Measurements from ENCODE around the gene JAKMIP2.

JAKMIP2 gene

GRCh38 chr5:147575598-147575997, 206.9 kb downstream of the JAKMIP2 start:
- H3K9me3 ChIP-seq: no peaks in the 10 kb centered on the region
- TF ChIP-seq CTCF (IDR thresholded peaks at IDR 0.05): no peak
- no peaks in the 10 kb centered on the region for H3K4me1 ChIP-seq (ENCODE audit: control insufficient read depth in 1 of 2, insufficient read depth in 1 of 2, low read depth in 1 of 2, low read length in 1 of 2)
- H3K27ac ChIP-seq: no peak overlapping the region
- H3K27me3 ChIP-seq: no peaks in the 10 kb centered on the region
- H3K4me3 ChIP-seq (ENCODE audit: low read depth in 1 of 2, low read length in 1 of 2): no peak overlapping the region
- H3K36me3 ChIP-seq: no peaks in the 10 kb centered on the region

- H3K9me3 ChIP-seq: no peaks in the 10 kb centered on the region
- no peak overlapping the region for H3K4me3 ChIP-seq (ENCODE audit: low read depth in 1 of 2, low read length in 1 of 2)
- TF ChIP-seq CTCF (IDR thresholded peaks at IDR 0.05): no peak
- H3K36me3 ChIP-seq: no peaks in the 10 kb centered on the region
- no peaks in the 10 kb centered on the region for H3K4me1 ChIP-seq (ENCODE audit: control insufficient read depth in 1 of 2, insufficient read depth in 1 of 2, low read depth in 1 of 2, low read length in 1 of 2)
- no peaks in the 10 kb centered on the region for H3K27me3 ChIP-seq
- H3K27ac ChIP-seq: no peak overlapping the region
Measured at GRCh38 chr5:147573211-147573610, 209.3 kb downstream of the JAKMIP2 start.

- Histone ChIP-seq H3K27ac (no peak overlapping the region), H3K4me3 (ENCODE audit: low read depth in 1 of 2, low read length in 1 of 2) (no peak overlapping the region), H3K9me3 (no peaks in the 10 kb centered on the region), H3K4me1 (ENCODE audit: control insufficient read depth in 1 of 2, insufficient read depth in 1 of 2, low read depth in 1 of 2, low read length in 1 of 2) (no peaks in the 10 kb centered on the region), H3K27me3 (no peaks in the 10 kb centered on the region), H3K36me3 (no peaks in the 10 kb centered on the region)
- TF ChIP-seq CTCF (IDR thresholded peaks at IDR 0.05): no peak
Measured at GRCh38 chr5:147568710-147569406, 213.7 kb downstream of the JAKMIP2 start.

GRCh38 chr5:147567917-147568598, 214.5 kb downstream of the JAKMIP2 start:
- Histone ChIP-seq H3K27me3 (no peaks in the 10 kb centered on the region), H3K9me3 (no peaks in the 10 kb centered on the region), H3K4me3 (ENCODE audit: low read depth in 1 of 2, low read length in 1 of 2) (no peak overlapping the region), H3K36me3 (no peaks in the 10 kb centered on the region), H3K4me1 (ENCODE audit: control insufficient read depth in 1 of 2, insufficient read depth in 1 of 2, low read depth in 1 of 2, low read length in 1 of 2) (no peaks in the 10 kb centered on the region), H3K27ac (no peak overlapping the region)
- TF ChIP-seq CTCF (IDR thresholded peaks at IDR 0.05): no peak

- H3K27me3 ChIP-seq: no peaks in the 10 kb centered on the region
- no peak for TF ChIP-seq CTCF (IDR thresholded peaks at IDR 0.05)
- no peaks in the 10 kb centered on the region for H3K9me3 ChIP-seq
- H3K4me1 ChIP-seq (ENCODE audit: control insufficient read depth in 1 of 2, insufficient read depth in 1 of 2, low read depth in 1 of 2, low read length in 1 of 2): no peaks in the 10 kb centered on the region
- H3K36me3 ChIP-seq: no peaks in the 10 kb centered on the region
- H3K27ac ChIP-seq: no peak overlapping the region
- no peak overlapping the region for H3K4me3 ChIP-seq (ENCODE audit: low read depth in 1 of 2, low read length in 1 of 2)
Measured at GRCh38 chr5:147565524-147565923, 217.0 kb downstream of the JAKMIP2 start.

All from neutrophil (primary cell).